RCC 7860 (cell line): ENCODE measurements around the gene PAFAH1B1.

Experiments used
- DNase-seq: peaks from one replicate; pipeline ENCODE4 v3.0.0-alpha.2; 2015; ENCODE audit warnings: low spot score
- FAIRE-seq: peaks from 2 replicates; lab custom pipeline; 2012; peaks lifted over from hg19 to GRCh38; lab: Jason Lieb, UNC

PAFAH1B1 gene

DNA sequence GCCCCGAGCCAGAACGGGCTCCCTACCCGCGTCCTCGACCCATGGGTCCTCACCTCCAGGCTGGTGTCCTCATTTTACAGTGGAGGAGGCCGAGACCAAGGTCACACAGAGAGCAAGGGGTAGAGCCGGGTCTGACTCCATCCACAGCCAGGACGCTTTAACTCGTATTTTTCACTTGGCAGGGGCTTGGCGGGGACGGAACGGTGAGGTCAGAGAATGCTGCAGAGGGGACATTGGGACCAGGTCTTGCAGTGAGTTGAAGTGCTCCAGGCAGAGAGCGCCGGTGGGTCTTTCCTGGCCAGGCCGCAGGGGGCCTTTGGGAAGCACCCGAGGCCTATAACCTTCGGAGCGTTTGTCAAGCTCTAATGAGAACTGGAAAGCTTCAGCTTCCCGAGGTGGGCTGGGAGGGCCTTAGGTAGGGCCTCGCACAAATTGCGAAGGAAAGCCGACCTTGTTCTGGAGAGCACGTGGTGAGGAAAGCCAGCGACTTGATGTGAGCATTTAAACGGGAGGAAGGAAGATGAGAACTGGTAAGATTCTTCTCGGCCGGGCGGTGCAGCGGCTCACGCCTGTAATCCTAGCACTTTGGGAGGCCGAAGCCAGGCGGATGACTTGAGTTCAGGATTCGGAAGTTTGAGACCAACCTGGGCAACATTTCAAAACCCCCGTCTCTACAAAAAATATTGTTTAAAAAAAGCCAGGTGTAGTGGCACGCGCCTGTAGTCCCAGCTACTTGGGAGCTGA lies 119.0 kb downstream of the PAFAH1B1 start:
- FAIRE-seq, result no peak
- DNase-seq, result no peak

DNA sequence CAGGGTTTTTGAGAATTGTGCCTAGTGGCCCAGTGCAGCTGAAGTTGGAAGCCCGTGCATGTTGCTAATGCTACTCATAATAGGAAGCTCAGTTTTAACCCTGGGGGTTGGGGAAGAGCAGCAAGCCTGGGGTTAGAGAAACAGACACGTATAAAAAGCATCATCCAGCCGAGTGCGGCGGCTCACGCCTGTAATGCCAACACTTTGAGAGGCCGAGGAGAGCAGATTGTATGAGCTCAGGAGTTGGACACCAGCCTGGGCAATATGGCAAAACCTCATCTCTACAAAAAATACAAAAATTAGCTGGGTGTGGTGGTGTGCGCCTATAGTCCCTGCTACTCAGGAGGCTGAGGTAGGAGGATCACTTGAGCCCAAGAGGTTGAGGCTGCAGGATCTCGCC lies 120.4 kb downstream of the PAFAH1B1 start:
- no peak for DNase-seq
- no peak for FAIRE-seq

DNA sequence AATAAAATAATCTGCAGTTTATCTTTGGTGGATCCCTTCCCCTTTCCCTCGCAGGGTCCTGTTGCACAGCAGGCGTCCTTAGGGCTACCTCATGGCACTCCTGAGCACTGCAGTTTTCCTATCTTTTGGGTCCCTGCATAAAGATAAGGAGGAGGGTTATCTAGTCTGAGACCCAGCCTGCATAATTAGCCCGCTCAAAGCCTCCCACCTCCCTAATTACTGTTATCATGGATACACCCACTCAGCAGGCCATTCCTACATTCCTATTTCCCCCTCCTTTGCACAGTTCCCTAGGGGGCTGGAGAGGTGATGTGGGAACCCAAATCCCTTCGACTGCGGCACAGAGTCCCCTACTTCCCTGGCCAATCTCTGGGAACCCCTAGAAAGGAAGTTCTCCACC lies 123.2 kb downstream of the PAFAH1B1 start:
- FAIRE-seq, result no peak
- DNase-seq, result no peak

DNA sequence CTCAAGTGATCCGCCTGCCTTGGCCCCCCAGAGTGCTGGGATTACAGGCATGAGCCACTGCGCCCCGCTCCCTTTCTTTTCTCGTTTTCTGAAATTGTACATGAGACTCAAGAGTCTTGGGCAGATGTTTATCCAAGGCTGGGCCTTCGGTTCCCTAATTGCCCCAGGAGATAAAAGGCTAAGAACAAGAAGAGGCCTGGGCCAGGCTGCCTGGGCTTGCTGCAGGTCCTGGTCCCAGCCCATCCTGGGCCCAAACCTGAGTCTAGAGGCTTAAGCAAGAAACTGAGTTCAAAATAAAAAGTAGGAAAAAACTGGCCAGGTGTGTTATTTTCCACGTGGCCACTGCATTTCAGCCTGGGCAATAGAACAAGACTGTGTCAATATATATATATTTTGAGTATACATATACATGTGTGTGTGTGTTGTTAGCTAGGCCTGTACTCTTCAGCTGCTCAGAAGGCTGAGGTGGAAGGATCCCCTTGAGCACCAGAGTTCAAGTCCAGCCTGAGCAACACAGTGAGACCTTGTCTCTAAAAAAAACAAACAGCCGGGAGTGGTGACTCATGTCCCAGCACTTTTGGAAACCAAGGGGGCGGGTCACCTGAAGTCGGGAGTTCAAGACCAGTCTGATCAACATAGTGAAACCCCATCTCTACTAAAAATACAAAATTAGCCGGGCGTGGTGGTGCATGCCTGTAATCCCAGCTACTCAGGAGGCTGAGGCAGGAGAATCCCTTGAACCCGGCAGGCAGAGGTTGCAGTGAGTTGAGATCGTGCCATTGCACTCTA lies 124.9 kb downstream of the PAFAH1B1 start:
- no peak for DNase-seq
- no peak for FAIRE-seq

DNA sequence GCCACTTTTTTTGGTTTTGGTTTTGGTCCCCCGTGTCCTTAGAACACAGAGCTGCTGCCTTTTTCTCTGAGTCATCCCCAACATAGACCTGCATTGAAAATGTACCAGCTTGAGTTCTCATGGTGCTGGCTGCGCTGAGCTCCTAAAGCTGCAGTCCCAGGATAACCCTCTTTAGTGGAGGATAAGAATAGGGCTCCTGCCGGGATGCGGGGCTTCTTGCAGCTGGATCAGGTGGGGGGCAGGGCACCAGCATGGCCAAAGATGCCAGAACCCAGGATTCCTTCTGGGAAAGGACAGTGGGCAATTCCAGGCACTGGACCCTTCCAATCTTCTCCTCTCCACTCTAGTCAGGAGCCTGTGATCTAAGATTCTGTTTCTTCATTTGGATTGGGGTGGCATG lies 126.4 kb downstream of the PAFAH1B1 start:
- no peak for DNase-seq
- FAIRE-seq, result no peak

DNA sequence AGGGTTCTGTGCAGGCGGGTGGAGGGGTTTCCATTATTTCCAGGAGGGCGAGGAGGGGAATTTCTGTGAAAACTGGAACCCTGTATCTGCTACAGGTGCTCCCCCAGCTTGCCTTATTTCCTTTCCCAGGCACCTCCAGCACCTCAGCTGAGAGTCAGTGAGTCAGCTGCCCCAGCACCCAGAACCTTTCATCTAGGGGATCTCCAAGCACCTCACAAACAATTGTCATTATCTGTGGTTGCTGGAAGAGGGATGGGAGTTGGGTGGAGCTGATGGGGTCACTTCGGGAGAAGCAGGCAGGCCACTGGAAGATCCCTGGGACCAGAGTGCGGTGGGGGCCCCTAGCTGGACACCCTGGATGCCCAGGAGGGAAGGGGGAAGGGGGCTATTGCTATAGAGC lies 128.1 kb downstream of the PAFAH1B1 start:
- no peak for FAIRE-seq
- no peak for DNase-seq

DNA sequence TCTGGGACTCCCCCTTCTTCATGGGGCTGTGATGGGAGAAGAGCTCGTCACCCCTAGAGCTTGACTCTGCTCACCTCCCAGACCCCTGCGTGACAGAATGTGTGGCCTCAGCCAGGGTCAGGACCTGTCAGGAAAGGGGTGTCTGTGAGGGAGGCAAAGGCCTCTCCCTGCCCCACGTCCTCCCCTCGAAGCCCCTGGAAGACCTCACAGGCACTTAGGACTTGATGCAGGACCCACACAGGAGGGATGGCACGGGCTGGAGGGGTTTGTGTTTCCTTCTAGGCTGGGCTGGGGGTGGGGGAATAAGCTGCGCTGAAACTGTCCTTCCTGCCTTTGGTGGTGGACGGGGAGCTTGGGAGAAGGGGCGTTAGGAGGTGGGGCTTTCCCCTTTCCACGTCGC lies 129.2 kb downstream of the PAFAH1B1 start:
- DNase-seq, result no peak
- no peak for FAIRE-seq

DNA sequence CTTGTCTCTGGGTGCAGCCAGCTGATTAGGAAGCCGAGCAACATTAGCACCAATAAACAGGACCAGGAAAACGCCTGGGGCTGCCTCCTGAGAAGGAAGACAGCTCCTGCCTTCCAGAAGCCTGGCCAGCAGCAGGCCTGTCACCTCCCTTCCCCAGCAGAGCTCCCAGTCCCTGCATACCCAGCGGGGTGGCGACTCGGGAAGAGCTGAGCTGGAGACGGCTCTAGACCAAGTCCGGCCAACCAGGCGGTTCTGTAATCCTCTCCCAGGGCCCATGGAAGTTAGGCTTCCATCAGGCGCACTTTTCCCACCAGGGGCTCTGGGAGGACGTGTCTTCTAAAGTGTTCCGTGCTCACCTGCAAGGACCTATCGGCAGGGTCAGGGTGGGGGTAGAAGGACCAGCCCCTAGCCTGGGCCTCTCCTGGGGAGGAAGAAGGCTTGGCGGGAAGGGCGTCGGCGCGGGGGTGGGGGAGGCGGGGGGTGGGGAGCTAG lies 130.1 kb downstream of the PAFAH1B1 start:
- DNase-seq, result no peak
- FAIRE-seq, result no peak

DNA sequence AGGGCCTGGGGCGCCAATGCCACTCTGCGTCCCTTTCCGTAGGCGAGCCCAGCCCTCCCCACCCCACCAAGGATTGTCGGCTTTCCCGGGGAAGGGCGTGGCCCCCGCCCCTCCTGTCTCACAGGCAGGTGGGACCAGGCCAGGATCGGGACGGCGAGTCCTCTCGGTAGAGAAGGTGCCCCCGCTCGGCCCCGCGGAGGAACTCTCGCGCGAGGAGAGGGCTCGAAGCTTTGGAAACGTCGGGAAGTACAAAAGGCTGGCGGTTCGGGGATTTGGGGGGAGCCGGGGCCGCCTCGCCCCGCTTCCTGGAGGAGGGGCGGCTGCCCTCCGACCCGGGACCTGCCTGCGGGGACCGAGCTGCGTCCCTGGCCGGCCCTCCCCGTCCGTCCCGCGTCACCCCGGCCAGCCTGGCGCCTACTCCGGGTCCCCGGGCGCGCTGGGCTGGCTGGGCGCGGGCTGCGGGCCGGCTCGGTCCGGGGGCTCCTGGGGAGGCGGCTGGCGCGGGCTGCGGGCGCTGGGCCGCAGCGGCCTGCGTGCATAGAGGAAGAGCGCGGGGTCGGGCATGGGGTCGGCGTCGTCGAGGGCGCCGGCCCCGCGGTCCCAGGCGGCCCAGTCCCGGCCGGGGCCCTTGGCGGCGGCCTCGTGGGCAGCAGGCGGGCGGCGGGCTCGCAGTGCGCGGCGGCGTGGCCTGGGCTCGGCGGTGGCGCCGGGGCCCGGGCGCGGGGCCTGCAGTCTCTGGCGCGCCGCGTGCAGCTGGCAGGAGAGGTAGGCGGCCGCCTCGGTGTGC lies 130.7 kb downstream of the PAFAH1B1 start:
- no peak for DNase-seq
- no peak for FAIRE-seq

DNA sequence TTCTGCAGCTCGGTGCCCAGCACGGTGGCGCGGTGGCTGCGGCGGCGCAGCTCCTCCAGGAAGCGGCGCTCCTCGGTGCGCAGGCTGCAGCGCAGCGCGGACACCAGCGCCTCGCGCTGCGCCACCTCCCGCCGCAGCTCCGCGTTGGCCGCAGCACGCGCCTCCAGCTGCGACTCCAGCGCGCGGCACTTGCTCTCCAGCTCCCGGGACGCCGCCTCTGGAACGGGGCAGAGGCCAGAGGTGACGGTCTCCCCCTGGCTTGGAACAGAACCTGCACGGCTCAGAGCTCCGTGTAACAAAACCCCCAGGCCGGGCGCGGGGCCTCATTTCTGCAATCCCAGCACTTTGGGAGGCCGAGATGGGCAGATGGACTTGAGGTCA lies 131.3 kb downstream of the PAFAH1B1 start:
- FAIRE-seq (no peak), DNase-seq (no peak)

DNA sequence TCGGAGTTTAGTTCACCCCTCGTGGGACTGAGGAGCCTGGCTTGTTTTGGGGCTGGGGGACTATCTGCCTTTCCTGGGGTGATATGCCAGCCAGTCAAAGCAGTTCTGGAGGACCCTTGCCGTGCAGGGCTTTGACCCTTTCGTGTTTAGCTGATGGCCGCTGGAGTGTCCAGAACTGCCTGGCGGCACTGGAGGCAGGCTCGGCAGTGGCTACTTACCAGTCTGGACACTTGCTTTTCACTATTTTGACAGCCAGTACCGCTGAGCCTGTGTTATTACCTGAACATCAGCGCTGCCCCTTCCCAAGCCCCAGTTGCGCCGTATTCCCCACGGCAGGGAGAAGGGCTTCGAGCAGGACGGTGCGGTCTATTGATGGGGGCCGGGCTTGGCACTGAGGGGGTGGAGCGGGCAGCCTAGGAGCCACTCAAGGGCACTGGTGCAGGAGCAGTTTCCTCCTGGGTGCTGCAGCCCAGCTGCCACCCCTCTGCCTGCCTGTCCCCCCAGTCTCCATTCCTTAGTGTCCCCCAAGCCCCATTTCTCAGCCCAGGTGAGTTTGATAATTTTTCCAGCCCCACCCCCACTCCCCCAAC lies 137.4 kb downstream of the PAFAH1B1 start:
- FAIRE-seq (no peak), DNase-seq (no peak)

DNA sequence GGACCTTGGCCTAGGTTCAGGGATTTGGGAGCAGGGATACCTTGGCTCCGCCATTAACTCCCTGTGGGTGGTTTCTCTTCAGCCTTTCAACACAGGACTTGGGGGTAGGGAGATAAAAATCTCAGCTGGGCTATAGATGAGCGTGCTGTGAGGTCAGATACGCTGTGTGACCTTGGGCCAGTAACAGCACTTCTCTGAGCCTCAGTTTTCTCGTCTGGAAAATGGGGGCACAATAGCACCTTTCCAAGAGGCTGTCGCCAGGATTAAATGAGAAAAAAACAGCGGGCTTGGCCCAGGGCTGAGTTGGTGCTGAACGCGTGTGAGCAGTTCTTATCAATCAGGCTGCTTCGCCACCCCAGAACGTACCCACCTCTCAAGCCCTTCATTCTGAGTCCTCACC lies 138.4 kb downstream of the PAFAH1B1 start:
- FAIRE-seq, result no peak
- DNase-seq, result no peak

DNA sequence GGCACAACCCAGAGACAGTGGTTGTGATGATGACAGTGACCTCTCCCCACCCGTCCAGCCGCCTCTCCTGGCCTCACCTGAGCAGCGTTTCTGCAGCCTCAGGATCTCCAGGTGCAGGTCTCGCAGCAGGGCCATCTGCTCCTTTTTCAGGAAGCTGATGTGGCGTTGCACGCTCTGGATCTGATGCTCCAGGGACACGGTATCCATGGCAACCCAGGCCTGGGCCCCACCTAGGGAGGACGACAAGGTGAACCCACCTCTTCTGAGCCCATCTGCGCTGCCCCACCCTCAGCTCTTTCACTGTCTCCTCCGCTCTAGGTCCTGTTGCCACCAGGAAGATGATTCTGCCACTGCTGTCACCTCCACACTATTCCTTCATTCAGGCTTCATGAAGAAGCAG lies 141.5 kb downstream of the PAFAH1B1 start:
- DNase-seq (no peak), FAIRE-seq (no peak)
